Measurements from ENCODE around the gene ODF2.

DNA sequence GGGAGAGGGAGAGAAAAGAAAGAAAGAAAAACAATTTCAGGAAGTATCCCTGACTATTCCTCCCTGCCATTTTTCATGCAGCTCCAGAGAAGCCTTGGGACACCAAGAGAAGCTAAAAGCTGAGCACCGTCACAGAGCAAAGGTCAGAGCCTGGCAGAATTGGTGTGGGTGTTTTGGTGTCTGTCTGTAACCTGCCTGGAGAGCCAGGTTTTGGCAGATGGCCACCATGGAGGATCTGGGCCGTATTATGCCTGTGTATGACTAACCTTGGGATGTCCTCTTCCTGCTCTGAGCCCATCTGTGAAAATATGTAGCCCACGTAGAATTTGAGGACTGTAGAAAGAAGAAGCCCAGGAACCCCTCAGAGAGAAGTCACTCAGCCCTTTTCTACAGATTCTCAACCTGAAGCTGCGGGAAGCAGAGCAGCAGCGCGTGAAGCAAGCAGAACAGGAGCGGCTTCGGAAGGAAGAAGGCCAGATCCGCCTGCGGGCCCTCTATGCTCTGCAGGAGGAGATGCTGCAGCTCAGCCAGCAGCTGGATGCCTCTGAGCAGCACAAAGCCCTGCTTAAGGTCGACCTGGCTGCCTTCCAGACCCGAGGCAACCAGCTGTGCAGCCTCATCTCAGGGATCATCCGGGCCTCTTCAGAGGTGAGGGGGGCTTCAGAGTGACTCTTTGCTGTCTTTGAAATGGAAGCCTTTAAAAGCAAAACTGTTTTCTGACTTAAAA, 67.6 kb downstream of the ODF2 start:
- TF ChIP-seq, protein P1, sequence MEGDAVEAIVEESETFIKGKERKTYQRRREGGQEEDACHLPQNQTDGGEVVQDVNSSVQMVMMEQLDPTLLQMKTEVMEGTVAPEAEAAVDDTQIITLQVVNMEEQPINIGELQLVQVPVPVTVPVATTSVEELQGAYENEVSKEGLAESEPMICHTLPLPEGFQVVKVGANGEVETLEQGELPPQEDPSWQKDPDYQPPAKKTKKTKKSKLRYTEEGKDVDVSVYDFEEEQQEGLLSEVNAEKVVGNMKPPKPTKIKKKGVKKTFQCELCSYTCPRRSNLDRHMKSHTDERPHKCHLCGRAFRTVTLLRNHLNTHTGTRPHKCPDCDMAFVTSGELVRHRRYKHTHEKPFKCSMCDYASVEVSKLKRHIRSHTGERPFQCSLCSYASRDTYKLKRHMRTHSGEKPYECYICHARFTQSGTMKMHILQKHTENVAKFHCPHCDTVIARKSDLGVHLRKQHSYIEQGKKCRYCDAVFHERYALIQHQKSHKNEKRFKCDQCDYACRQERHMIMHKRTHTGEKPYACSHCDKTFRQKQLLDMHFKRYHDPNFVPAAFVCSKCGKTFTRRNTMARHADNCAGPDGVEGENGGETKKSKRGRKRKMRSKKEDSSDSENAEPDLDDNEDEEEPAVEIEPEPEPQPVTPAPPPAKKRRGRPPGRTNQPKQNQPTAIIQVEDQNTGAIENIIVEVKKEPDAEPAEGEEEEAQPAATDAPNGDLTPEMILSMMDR (IDR thresholded peaks at IDR 0.05; ENCODE audit: low read depth, low read length) = no peak
- TF ChIP-seq EZH2phosphoT487 (IDR thresholded peaks at IDR 0.05; ENCODE audit: low read depth) = no peak

Data from OCI-LY3 (cell line).